ENCODE results near the gene C19orf38. TPM values are rescaled to one million over a fixed set of nuclear protein-coding genes. Genes with fewer than 3 reads are reported as not detected.

Gene C19orf38
- total RNA-seq, 2 donors from 2014 or later = 0.24 TPM; not detected in 1

- no peak overlapping the region for H3K27ac Mint-ChIP-seq
- TF ChIP-seq CTCF (conservative IDR thresholded peaks at IDR 0.05) = no peak
- no peaks in the 10 kb centered on the region for H3K9me3 Mint-ChIP-seq
- Histone ChIP-seq H3K4me1 (ENCODE audit: control insufficient read depth, insufficient read depth, low read length) (no peaks in the 10 kb centered on the region), H3K27me3 (ENCODE audit: control insufficient read depth, insufficient read depth, low read length, poor library complexity, severe bottlenecking) (no peaks in the 10 kb centered on the region), H3K9ac (ENCODE audit: extremely low read depth, low read length, poor library complexity, severe bottlenecking) (no peak overlapping the region), H3K27ac (ENCODE audit: low read depth, low read length) (no peak overlapping the region), H3K9me3 (ENCODE audit: control insufficient read depth, low read length) (no peaks in the 10 kb centered on the region), H3K4me3 (ENCODE audit: low read length) (no peak overlapping the region), H3K36me3 (ENCODE audit: control insufficient read depth, insufficient read depth, low read length) (peaks cover 53% of the 10 kb centered on the region)
- no peak for DNase-seq
- H3K36me3 Mint-ChIP-seq (ENCODE audit: low read depth) = peaks cover 37% of the 10 kb centered on the region
- 93 to 95% methylated on average over 10 of the region's 10 CpGs for WGBS, 2 experiments (ENCODE audit: insufficient coverage in 1 of 2, insufficient read length in 1 of 2)
- no peaks in the 10 kb centered on the region for H3K27me3 Mint-ChIP-seq (ENCODE audit: insufficient read depth)
- no peak overlapping the region for H3K4me3 Mint-ChIP-seq
- H3K4me1 Mint-ChIP-seq = no peaks in the 10 kb centered on the region
Measured at GRCh38 chr19:10808937-10809649, 39.1 kb upstream of the C19orf38 start.

DNA sequence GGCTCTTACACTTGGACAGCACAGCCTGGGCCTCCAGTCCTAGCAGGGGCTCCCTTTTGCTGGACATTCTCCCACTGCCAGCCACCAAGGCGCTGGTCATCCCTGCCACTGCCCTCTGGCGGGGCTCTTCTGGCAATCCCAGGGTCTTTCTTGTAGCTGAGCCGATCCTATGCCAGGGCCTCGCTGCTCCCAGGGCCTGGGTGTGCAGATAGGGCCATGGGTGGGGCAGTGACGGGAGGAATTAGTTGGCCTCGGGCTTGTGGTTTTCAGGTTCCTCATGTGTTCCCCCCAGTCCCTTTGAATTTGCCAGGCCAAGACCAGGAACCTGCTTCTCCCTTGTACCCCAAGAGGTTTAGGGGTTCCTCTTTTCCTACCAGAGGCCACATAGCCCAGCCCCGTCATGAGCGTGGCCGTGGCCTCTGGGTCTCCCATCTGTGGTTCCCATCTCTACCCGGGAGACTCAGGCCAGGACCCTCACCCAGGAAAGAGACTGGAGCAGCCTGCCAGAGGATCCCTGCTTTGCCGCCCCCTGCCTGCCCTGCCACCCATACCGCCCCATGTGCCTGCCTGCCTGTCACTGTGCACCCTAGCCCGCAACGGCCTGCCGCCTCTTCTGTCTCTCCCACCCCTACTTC, 38.4 kb upstream of the C19orf38 start:
- Histone ChIP-seq H3K9ac (ENCODE audit: extremely low read depth, low read length, poor library complexity, severe bottlenecking) (no peak overlapping the region), H3K4me1 (ENCODE audit: control insufficient read depth, insufficient read depth, low read length) (no peaks in the 10 kb centered on the region), H3K27me3 (ENCODE audit: control insufficient read depth, insufficient read depth, low read length, poor library complexity, severe bottlenecking) (no peaks in the 10 kb centered on the region), H3K9me3 (ENCODE audit: control insufficient read depth, low read length) (no peaks in the 10 kb centered on the region), H3K27ac (ENCODE audit: low read depth, low read length) (no peak overlapping the region), H3K36me3 (ENCODE audit: control insufficient read depth, insufficient read depth, low read length) (peaks cover 54% of the 10 kb centered on the region), H3K4me3 (ENCODE audit: low read length) (no peak overlapping the region)
- H3K27ac Mint-ChIP-seq = no peak overlapping the region
- H3K27me3 Mint-ChIP-seq (ENCODE audit: insufficient read depth) = no peaks in the 10 kb centered on the region
- peaks cover 38% of the 10 kb centered on the region for H3K36me3 Mint-ChIP-seq (ENCODE audit: low read depth)
- 93 to 98% methylated on average over 15 of the region's 15 CpGs for WGBS, 2 experiments (ENCODE audit: insufficient coverage in 1 of 2, insufficient read length in 1 of 2)
- H3K4me1 Mint-ChIP-seq = no peaks in the 10 kb centered on the region
- H3K4me3 Mint-ChIP-seq = no peak overlapping the region
- no peaks in the 10 kb centered on the region for H3K9me3 Mint-ChIP-seq
- no peak for TF ChIP-seq CTCF (conservative IDR thresholded peaks at IDR 0.05)
- DNase-seq = no peak

DNA sequence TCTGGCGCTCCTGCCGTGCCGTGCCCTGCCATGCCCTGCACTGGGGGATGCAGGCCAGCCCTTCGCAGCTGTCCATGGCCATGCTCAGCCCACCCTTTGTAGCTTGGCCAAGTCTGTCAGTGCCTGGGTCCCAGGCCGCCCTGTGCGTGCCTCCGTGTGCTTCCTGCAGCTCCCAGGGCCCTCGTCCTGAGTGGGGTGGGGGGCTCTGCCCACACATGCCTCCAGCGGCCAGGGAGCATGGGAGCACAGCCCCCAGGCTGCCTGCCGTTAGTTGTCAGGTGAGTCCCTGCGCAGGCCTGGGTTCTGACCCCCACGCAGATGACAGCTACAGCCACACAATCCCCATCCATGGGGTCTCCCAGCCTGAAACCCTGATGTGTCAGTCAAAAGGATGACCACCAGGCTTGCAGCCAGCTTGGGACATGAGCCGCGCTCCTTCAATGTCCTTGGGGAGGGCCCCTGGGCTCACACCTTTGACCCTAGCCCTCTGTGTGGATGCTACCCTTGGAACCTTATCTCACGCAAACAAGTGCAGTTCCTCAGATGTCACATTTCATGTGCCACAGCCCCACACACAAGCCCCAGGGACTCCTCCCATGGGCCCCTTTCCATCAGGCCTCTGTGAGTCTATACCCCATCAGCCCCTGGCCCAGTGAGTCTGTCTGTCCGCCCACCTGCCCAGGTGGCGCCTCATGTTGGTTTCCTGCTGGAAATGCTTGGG, 36.7 kb upstream of the C19orf38 start:
- no peak overlapping the region for H3K27ac ChIP-seq (ENCODE audit: low read depth, low read length)

More for the DNA sequence above, 36.7 kb upstream of the C19orf38 start:
- no peak overlapping the region for H3K4me3 ChIP-seq (ENCODE audit: low read length)
- Mint-ChIP-seq H3K36me3 (ENCODE audit: low read depth) (peaks cover 33% of the 10 kb centered on the region), H3K27ac (peak overlapping the region; percentile 35), H3K4me3 (no peak overlapping the region), H3K4me1 (no peaks in the 10 kb centered on the region), H3K9me3 (no peaks in the 10 kb centered on the region), H3K27me3 (ENCODE audit: insufficient read depth) (no peaks in the 10 kb centered on the region)
- H3K27me3 ChIP-seq (ENCODE audit: control insufficient read depth, insufficient read depth, low read length, poor library complexity, severe bottlenecking) = no peaks in the 10 kb centered on the region
- TF ChIP-seq CTCF (conservative IDR thresholded peaks at IDR 0.05) = no peak
- no peak overlapping the region for H3K9ac ChIP-seq (ENCODE audit: extremely low read depth, low read length, poor library complexity, severe bottlenecking)
- 94 to 95% methylated on average over 7 to 17 of the region's 17 CpGs for WGBS, 2 experiments (ENCODE audit: insufficient coverage in 1 of 2, insufficient read length in 1 of 2)
- H3K4me1 ChIP-seq (ENCODE audit: control insufficient read depth, insufficient read depth, low read length) = no peaks in the 10 kb centered on the region
- H3K36me3 ChIP-seq (ENCODE audit: control insufficient read depth, insufficient read depth, low read length) = peaks cover 45% of the 10 kb centered on the region
- DNase-seq = no peak
- H3K9me3 ChIP-seq (ENCODE audit: control insufficient read depth, low read length) = no peaks in the 10 kb centered on the region

Data from endodermal cell (in vitro differentiated cells).